Measurements from ENCODE around the gene SLC45A1.

DNA sequence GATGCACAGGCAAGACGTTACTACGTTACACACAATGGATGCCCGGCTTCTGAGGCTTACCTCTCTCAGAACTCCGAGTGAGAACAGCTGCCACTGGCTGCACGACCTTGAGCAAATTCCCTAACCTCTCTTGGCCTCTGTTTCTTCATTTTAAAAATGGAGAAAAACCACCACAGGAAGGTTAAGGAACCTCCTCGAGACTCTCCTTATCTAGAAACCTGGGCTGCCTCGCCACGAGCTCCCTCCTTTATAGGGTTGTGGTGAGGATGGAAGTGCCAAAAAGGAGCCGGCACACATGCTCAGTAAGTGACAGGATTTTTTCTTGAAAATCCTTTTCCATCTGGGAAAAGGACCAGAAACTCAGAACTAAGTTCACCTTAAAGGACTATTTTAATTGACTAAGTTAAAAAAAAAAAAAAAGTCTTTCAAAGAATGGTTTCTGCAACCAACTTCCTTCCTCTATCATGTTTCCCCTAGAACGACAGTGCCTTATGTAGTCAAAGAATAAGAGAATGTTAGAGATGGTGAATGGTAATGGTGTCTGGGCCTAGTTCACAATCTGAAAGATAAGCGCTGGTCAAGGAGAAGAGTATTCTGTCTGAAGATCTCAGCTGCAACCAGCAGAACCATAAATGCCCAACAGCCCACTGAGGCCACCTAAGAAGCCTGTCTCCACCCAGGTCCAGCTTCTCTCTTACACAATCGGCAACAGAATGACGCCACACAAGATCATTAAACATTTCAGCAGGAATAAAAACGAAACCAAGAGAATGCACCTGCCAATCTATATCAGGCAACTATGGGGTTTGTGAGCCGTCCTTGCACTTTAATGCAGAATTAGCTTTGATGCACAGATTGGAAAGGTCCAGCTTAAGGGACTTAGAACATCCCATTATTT lies 64.9 kb downstream of the SLC45A1 start:
- TF ChIP-seq, protein P1, sequence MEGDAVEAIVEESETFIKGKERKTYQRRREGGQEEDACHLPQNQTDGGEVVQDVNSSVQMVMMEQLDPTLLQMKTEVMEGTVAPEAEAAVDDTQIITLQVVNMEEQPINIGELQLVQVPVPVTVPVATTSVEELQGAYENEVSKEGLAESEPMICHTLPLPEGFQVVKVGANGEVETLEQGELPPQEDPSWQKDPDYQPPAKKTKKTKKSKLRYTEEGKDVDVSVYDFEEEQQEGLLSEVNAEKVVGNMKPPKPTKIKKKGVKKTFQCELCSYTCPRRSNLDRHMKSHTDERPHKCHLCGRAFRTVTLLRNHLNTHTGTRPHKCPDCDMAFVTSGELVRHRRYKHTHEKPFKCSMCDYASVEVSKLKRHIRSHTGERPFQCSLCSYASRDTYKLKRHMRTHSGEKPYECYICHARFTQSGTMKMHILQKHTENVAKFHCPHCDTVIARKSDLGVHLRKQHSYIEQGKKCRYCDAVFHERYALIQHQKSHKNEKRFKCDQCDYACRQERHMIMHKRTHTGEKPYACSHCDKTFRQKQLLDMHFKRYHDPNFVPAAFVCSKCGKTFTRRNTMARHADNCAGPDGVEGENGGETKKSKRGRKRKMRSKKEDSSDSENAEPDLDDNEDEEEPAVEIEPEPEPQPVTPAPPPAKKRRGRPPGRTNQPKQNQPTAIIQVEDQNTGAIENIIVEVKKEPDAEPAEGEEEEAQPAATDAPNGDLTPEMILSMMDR (IDR thresholded peaks at IDR 0.05) = no peak
- TF ChIP-seq POLR2A (IDR thresholded peaks at IDR 0.05) = no peak
